Neural crest cell (in vitro differentiated cells): ENCODE measurements around the gene RNLS. TPM values are rescaled to one million over a fixed set of nuclear protein-coding genes. Genes with fewer than 3 reads are reported as not detected.

Experiments used
- DNase-seq: peaks from one replicate; pipeline ENCODE4 v3.0.0; 2021; ENCODE audit warnings: low read depth, mixed read lengths, low spot score
- H3K27ac Mint-ChIP-seq: one replicate; pipeline ENCODE4 v1.8.0; 2021; ENCODE audit warnings: mild to moderate bottlenecking, mixed read lengths; ENCODE audit not compliant: unreplicated experiment
- H3K27me3 Mint-ChIP-seq: 2 replicates; pipeline ENCODE4 v1.8.0; 2021; ENCODE audit warnings: low read depth, mild to moderate bottlenecking, mixed read lengths
- H3K36me3 Mint-ChIP-seq: 2 replicates; pipeline ENCODE4 v1.8.0; 2021; ENCODE audit warnings: low read depth, mild to moderate bottlenecking, mixed read lengths
- H3K4me1 Mint-ChIP-seq: 2 replicates; pipeline ENCODE4 v1.8.0; 2021; ENCODE audit warnings: mixed read lengths
- H3K4me3 Mint-ChIP-seq: one replicate; pipeline ENCODE4 v1.8.0; 2021; ENCODE audit warnings: mild to moderate bottlenecking, mixed read lengths
- H3K9me3 Mint-ChIP-seq: 2 replicates; pipeline ENCODE4 v1.8.0; 2021; ENCODE audit warnings: mixed read lengths
- CTCF ChIP-seq: fragments of 200-600 bp; sonication (generic); conservative IDR thresholded peaks from 2 replicates; pipeline ENCODE4 v1.5.0; 2021; ENCODE audit warnings: antibody characterized with exemption, mild to moderate bottlenecking
- total RNA-seq: library from RNA; stranded (reverse); gene quantifications from 2 replicates; pipeline ENCODE4 v1.2.1, GENCODE V29; 2021

RNLS gene
- total RNA-seq, 1 donor from 2014 or later = 3.3 TPM

- H3K9me3 Mint-ChIP-seq = peaks cover 2% of the 10 kb centered on the region
Observed at GRCh38 chr10:88389456-88389855, 193.7 kb downstream of the RNLS start.

GRCh38 chr10:88388324-88388723 lies 194.8 kb downstream of the RNLS start:
- H3K27me3 Mint-ChIP-seq = no peaks in the 10 kb centered on the region
- TF ChIP-seq CTCF = no peak
- no peak for DNase-seq
- H3K4me3 Mint-ChIP-seq = no peak overlapping the region
- peaks cover 9% of the 10 kb centered on the region for H3K4me1 Mint-ChIP-seq
- no peak overlapping the region for H3K27ac Mint-ChIP-seq
- H3K36me3 Mint-ChIP-seq = no peaks in the 10 kb centered on the region
- H3K9me3 Mint-ChIP-seq = peaks cover 2% of the 10 kb centered on the region

More at GRCh38 chr10:88389456-88389855, 193.7 kb downstream of the RNLS start:
- H3K4me3 Mint-ChIP-seq = no peak overlapping the region
- TF ChIP-seq CTCF = peak; percentile 74
- H3K27ac Mint-ChIP-seq = no peak overlapping the region
- H3K36me3 Mint-ChIP-seq = no peaks in the 10 kb centered on the region
- peak; percentile 18 for DNase-seq
- no peaks in the 10 kb centered on the region for H3K27me3 Mint-ChIP-seq
- H3K4me1 Mint-ChIP-seq = peaks cover 9% of the 10 kb centered on the region

GRCh38 chr10:88386821-88387773 lies 196.0 kb downstream of the RNLS start:
- Mint-ChIP-seq H3K4me1 (peaks cover 9% of the 10 kb centered on the region), H3K36me3 (peaks cover 2% of the 10 kb centered on the region), H3K9me3 (peaks cover 4% of the 10 kb centered on the region), H3K4me3 (no peak overlapping the region), H3K27me3 (no peaks in the 10 kb centered on the region), H3K27ac (no peak overlapping the region)
- TF ChIP-seq CTCF = no peak
- DNase-seq = peak; percentile 4

- no peak overlapping the region for H3K4me3 Mint-ChIP-seq
- no peak for TF ChIP-seq CTCF
- H3K36me3 Mint-ChIP-seq = peaks cover 2% of the 10 kb centered on the region
- peaks cover 4% of the 10 kb centered on the region for H3K9me3 Mint-ChIP-seq
- no peak for DNase-seq
- H3K27me3 Mint-ChIP-seq = no peaks in the 10 kb centered on the region
- H3K27ac Mint-ChIP-seq = no peak overlapping the region
- H3K4me1 Mint-ChIP-seq = peaks cover 5% of the 10 kb centered on the region
Observed at GRCh38 chr10:88386204-88386788, 196.8 kb downstream of the RNLS start.

DNA sequence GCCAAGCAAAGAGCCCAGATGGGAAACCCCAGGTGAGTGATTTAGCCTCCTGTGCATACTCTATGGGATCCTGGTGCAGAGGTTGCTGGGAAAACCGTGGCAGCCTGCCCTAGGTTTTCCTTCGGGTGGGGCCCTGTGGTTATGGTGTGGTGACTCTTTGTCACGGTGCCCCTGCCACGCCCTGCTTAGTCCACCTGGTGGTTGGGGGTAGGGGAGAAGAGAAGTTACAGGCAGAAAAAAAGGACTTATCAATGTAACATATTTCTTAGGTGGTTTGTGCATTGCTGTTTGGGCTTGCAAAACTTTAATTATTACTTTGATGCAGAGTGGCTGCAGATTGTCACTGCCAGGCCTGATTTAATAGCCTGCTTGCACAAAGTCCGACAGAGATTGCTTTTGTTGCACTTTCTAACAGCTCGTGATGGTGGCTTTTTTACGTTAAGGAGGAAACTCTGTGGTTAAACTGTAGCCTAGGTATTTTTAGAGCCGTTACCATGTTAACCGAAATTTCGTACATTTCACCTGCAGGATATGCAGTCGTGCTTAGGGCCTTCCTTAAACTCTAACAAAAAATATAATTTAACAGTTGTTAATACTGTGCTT lies 197.4 kb downstream of the RNLS start:
- Mint-ChIP-seq H3K27me3 (no peaks in the 10 kb centered on the region), H3K4me1 (peaks cover 5% of the 10 kb centered on the region), H3K27ac (no peak overlapping the region), H3K4me3 (no peak overlapping the region), H3K36me3 (peaks cover 2% of the 10 kb centered on the region), H3K9me3 (peaks cover 4% of the 10 kb centered on the region)
- no peak for TF ChIP-seq CTCF
- no peak for DNase-seq
